GM20431 (cell line): ENCODE measurements around the gene FSTL4.
"Not testable (repeated sequence)": the region's sequence is repeated elsewhere in the genome, so short reads cannot be mapped to it uniquely, and the experiment has no call there.

Experiments
- in situ Hi-C: fragments of 300-500 bp; cut with MseI, MboI; formaldehyde crosslinking; loops from one replicate; pipeline ENCODE4 v1.15.0; 2020; ENCODE audit warnings: low sequenced_read_pairs; ENCODE audit not compliant: unreplicated experiment

The FSTL4 gene

DNA sequence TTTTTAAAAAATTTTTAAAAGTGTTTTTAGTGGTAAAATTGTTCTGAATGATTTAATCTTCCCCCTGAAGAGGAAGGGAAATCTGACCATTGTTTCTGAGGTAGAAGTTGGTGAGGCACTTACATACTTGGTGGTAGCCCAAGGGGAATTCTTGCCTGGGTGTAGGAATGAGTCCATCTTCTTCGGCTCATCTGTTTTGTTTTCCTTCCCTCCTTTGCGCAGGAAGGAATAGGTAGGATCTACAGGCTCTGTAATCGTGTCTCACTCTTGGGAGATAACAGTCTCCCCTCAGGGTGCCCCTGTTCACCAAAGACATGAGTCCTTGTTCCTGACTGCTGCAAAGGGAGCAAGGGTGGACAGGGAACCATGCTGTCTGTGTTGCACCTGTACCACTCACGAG is 422.5 kb downstream of the FSTL4 start:
- in situ Hi-C loops: no loop called here

DNA sequence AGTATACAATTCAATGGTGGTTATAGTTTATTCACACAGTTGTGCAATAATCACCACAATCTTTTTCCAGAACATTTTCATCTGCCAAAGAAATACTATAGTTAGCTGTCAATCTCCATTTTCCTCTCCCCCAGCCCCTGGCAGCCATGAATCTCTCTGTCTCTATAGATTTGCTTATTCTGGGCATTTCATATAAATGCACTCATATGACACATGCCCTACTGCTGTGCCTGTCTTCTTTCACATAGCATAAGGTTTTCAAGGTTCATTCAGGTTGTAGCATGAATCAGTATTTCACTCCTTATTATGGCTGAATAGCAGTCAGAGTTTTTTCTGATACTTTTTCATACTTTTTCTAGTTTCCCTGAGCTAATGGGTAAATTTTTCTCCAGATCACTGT is 432.9 kb downstream of the FSTL4 start:
- in situ Hi-C loops: no loop called here

DNA sequence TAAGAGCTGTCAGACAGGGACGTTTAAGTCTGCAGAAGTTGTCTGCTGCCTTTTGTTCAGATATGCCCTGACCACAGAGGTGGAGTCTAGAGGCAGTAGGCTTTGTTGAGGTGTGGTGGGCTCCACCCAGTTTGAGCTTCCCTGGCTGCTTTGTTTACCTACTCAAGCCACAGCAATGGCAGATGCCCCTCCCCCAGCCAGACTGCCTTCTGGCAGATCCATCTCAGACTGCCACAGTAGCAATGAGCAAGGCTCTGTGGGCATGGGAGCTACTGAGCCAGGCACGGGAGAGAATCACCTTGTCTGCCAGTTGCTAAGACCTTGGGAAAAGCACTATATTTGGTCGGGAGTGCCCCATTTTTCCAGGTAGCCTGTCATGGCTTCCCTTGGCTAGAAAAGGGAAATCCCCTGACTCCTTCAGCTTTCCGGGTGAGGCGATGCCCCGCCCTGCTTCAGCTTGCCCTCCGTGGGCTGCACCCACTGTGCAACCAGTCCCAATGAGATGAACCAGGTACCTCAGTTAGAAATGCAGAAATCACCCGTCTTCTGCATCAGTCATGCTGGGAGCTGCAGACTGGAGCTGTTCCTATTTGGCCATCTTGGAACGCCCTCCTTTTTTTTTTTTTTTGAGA is 441.5 kb downstream of the FSTL4 start:
- in situ Hi-C loops: not testable (repeated sequence)

DNA sequence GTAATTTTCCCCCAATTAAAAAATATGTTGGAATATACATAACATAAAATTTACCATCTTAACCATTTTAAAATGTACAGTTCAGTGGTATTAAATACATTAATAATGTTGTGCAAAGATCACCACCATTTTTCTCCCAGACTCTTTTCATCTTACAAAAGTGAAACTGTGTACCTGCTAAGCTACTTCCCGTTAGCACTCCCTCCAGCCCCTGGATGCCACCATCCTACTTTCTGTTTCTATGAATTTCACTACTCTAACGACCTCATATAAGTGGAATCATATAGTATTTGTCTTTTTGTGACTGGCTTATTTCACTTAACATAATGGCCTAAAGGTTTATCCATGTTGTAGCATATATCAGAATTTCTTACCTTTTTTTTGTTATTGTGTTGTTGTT is 447.6 kb downstream of the FSTL4 start:
- in situ Hi-C loops: no loop called here

DNA sequence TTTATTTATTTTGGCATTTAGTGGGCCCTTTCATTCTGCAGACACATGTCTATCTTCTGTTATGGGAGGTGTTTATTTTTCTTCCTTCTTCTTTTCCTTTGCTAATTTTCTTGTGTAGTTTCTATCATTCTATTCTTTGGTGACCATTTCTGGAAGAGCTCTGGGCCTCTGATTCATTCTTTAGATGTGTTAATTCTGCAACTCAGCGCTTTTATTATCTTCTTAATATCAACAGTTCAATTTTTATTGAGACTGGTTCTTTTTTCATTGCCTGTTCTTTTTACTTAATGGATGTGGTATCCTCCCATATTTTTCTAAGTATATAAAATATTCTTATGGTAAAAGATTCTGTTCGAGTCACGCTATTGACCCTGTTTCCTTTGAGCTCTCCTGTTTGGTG is 448.5 kb downstream of the FSTL4 start:
- in situ Hi-C loops: no loop called here

DNA sequence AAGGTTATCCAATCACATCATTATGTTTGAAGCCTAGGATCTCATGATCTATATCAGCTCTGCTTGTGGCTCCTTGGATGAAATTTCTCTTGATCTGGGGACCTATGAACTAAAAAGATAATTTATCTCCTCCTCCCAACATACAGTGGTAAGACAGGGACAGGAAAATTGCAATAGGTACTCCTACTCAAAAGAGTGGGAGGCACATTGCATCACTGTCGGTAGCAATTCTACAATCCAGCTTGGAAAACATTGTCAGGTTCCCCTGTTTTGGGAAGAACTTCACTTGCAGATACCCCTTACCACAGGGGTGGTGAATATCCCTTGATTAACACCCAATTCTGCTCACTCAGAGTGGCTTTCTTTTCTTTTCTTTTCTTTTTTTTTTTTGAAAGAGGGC is 452.8 kb downstream of the FSTL4 start:
- in situ Hi-C loops: no loop called here

DNA sequence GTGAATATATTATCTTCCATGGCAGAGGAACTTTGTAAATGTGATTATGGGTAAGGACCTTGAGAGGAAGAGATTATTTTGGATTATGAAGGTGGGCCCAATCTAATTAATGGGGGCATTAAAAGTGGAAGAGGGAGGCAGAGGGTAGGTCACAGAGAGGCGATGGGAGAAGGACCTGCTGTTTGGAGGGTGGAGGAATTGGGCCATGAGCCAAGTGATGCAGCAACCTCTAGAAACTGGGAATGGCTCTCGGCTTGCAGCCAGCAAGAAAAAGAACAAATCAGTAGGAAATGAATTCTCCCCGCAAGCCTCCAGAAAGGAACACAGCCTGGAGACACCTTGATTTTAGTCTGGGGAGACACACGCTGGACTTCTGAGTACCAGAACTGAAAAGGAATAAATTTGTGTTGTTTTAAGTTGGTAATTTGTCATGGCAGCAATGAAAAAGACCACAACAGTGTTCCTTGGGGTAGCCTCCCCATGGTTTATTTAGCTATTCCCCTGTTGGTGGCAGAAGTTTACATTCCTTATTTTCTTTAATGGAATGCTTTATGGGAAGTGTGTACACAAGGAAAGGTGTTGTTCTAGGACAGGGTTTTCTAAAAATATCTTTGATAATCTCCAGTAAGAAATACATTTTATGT is 456.9 kb downstream of the FSTL4 start:
- in situ Hi-C loops: no loop called here

DNA sequence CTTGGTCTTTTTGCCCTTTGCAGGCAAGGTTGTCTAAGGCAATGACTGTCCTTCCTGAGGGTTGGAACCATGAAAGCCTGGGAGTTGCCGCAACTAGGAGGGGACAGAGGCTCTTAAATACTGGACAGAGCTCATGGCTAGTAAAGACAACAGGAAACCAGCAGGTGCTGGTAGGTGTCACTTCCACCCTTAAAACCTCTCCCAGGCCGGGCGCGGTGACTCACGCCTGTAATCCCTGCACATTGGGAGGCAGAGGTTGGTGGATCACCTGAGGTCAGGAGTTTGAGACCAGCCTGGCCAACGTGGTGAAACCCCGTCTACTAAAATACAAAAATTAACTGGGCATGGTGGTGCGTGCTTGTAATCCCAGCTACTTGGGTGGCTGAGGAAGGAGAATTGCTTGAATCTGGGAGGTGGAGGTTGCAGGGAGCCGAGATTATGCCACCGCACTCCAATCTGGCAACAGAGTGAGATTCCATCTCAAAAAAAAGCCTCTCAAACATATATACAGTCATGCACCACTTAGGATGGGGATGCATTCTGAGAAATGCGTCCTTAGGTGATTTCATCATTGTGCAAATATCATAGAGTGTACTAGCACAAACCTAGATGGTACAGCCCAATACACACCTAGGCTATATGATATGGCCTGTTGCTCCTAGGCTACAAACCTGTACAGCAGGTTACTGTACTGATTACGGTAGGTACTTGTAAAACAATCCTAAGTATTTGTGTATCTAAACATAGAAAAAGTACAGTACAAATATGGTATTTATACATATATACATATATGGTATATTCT is 457.9 kb downstream of the FSTL4 start:
- in situ Hi-C loops: no loop called here

DNA sequence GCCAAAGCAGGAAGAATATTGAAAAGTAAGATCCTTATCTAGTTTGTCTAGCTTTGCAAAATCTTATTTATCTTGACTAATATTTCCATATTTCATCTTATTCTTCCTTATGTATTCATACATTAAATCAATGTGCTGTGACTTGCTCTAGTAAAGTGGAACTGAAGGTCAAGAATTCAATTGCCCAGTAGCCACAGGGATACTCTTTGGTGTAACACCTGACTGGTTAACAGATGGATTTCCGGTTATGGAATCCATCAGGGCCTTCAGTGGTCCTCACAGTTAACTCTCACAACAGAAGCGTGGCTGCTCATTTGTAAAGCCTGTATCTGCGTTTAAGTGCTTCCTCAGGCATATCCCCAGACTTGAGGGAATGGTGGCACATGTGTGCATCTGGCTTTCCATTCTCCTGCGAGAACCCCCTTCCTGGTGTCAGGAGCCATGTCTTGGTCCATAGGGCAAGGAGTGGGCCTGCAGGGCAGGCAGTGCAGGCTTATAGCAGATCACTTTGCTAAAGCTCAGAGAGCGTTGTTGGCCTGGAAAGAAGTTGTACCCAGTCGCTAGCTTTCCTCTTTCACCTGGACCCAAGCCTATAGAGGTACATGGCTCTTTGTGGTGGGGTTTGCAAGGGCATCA is 461.3 kb downstream of the FSTL4 start:
- in situ Hi-C loops: no loop called here

DNA sequence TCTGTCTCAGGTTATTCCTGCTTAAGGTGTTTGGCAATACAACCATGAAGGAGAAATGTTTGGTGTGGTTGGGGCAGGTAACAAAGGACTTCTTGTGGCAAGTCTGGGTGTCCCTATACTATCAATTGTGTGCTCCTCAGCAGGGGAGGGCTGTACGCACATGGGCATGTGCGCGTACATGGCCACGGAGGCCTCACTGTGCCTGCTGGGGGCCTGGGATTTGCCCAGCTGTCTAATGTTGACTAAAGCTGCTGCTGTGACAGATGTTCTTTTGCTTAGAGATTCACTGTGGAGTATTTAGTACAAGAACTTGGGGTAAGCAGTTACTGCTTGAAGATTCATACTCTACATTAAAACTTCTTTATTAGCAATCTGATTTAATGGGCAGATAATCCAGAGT is 463.0 kb downstream of the FSTL4 start:
- in situ Hi-C loops: no loop called here

DNA sequence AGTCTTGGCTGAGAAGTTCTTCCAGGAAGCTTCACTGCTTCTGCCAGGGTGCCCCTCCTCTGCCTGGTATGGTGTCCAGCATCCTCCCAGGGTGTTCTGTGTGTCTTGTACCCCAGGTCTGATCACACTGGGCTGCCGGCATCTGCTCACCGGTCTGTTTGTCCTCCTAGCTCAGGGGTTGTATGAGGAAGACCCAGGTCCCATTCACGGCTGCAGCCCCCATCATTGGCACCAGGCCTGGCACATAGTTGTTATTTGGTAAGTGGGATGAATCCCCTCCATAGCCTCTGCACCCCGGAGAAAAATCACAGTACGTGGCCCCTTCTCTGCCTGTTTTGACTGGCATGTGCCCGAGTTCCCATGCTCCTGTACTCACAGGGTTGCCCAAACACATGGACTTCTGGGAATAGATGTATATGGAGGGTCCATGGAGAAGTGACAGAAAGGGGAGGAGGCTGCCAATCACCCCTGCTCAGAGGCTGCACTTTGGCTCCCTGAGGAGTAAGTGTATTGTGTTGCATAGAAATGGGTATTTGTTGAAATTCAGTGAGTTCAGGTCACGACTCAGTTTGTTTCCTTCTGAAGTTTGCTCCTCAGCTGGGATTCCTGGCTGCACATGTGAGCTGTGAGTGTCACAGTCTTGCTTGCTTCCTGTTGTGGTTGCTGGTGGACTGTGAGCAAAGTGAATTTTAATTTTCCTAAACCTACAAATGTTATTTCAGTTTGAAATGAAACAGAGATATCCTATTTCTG is 464.4 kb downstream of the FSTL4 start:
- in situ Hi-C loops: no loop called here

DNA sequence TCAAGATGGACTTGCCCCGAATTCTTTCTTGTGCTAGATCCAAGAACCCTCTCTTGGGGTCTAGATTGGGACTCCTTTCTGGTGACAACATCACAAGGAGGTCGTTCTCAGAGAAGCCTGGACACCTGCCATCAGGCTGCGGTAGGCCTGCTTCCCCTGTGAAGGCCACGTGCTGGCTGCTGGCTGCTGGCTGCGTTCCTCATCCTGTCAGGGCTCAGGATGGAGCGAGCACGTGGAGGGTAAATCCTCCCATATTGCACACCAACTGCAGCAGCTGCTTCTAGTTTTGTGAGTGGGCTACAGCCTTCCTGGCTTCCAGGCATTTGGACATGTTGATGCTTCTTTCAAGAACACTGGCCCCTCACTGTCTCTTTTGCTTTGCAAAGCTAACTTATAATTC is 464.9 kb downstream of the FSTL4 start:
- in situ Hi-C loops: no loop called here
